H1 (cell line): ENCODE measurements around the gene TMEM163.

Experiments
- CEBPB ChIP-seq: IDR thresholded peaks from 2 replicates; pipeline ENCODE4 v1.6.1; 2012; ENCODE audit warnings: low read depth, low read length
- CHD2 ChIP-seq: IDR thresholded peaks from 2 replicates; pipeline ENCODE4 v1.6.1; 2012; ENCODE audit warnings: low read length, improper control_type of control experiment
- SIX5 ChIP-seq: IDR thresholded peaks from 2 replicates; pipeline ENCODE4 v1.6.1; 2011; ENCODE audit warnings: mild to moderate bottlenecking, low read depth, low read length
- YY1 ChIP-seq: IDR thresholded peaks from 2 replicates; pipeline ENCODE4 v1.6.1; 2011; ENCODE audit warnings: low read depth, mild to moderate bottlenecking, low read length
- TF ChIP-seq, protein P1 (sequence below), 3 experiments: IDR thresholded peaks; 1 replicate in 2 of 3; 2 replicates in 1 of 3; pipeline versions ENCODE4 v1.5.1 to v1.6.1; 2011; ENCODE audit warnings: low read length in 3 of 3, mild to moderate bottlenecking in 3 of 3, inconsistent platforms in 2 of 3, low read depth in 1 of 3, moderate library complexity in 1 of 3; ENCODE audit not compliant: insufficient read depth in 1 of 3; ENCODE audit errors: control extremely low read depth in 1 of 3

DNA sequence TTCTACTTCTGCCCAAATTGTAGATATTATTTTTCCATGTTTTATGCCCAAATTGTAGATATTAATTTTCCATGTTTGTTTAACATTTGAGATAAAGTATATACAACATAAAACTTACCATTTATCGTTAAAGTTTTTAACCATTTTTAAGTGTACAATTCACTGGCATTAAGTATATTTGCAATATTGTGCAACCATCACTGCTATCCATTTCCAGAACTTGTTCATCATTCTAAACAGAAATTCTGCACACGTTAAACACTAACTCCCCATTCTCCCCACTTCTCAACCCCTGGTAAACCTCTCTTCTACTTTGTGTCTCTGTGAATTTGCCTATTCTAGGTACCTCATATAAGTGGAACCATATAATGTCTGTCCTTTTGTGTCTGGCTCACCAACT is 302.8 kb downstream of the TMEM163 start:
- TF ChIP-seq, protein P1, sequence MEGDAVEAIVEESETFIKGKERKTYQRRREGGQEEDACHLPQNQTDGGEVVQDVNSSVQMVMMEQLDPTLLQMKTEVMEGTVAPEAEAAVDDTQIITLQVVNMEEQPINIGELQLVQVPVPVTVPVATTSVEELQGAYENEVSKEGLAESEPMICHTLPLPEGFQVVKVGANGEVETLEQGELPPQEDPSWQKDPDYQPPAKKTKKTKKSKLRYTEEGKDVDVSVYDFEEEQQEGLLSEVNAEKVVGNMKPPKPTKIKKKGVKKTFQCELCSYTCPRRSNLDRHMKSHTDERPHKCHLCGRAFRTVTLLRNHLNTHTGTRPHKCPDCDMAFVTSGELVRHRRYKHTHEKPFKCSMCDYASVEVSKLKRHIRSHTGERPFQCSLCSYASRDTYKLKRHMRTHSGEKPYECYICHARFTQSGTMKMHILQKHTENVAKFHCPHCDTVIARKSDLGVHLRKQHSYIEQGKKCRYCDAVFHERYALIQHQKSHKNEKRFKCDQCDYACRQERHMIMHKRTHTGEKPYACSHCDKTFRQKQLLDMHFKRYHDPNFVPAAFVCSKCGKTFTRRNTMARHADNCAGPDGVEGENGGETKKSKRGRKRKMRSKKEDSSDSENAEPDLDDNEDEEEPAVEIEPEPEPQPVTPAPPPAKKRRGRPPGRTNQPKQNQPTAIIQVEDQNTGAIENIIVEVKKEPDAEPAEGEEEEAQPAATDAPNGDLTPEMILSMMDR (IDR thresholded peaks at IDR 0.05; ENCODE audit: control extremely low read depth in 1 of 3, insufficient read depth in 1 of 3, low read depth in 1 of 3, low read length in 3 of 3): no peak
- TF ChIP-seq CEBPB (no peak), CHD2 (no peak), SIX5 (no peak), YY1 (no peak)
